GM12864 (cell line): ENCODE measurements around the gene MYLK.
"Not testable (repeated sequence)": the region's sequence is repeated elsewhere in the genome, so short reads cannot be mapped to it uniquely, and the experiment has no call there.

Experiments
- DNase-seq: peaks from one replicate; pipeline ENCODE4 v3.0.0-alpha.2; 2011; ENCODE audit warnings: low read depth
- H3K4me3 ChIP-seq: 2 replicates; pipeline ENCODE4 v1.5.1; 2011; ENCODE audit warnings: mild to moderate bottlenecking, low read depth, low read length, control low read depth
- TF ChIP-seq, protein P1 (sequence below): IDR thresholded peaks from 2 replicates; pipeline ENCODE4 v1.5.1; 2011; ENCODE audit warnings: low read depth, mild to moderate bottlenecking, moderate library complexity, low read length, control low read depth, inconsistent platforms; ENCODE audit errors: missing control alignments

Gene MYLK

GRCh38 chr3:123708531-123708930, 175.6 kb downstream of the MYLK start:
- no peak for DNase-seq
- TF ChIP-seq, protein P1, sequence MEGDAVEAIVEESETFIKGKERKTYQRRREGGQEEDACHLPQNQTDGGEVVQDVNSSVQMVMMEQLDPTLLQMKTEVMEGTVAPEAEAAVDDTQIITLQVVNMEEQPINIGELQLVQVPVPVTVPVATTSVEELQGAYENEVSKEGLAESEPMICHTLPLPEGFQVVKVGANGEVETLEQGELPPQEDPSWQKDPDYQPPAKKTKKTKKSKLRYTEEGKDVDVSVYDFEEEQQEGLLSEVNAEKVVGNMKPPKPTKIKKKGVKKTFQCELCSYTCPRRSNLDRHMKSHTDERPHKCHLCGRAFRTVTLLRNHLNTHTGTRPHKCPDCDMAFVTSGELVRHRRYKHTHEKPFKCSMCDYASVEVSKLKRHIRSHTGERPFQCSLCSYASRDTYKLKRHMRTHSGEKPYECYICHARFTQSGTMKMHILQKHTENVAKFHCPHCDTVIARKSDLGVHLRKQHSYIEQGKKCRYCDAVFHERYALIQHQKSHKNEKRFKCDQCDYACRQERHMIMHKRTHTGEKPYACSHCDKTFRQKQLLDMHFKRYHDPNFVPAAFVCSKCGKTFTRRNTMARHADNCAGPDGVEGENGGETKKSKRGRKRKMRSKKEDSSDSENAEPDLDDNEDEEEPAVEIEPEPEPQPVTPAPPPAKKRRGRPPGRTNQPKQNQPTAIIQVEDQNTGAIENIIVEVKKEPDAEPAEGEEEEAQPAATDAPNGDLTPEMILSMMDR: no peak
- H3K4me3 ChIP-seq: no peak overlapping the region

DNA sequence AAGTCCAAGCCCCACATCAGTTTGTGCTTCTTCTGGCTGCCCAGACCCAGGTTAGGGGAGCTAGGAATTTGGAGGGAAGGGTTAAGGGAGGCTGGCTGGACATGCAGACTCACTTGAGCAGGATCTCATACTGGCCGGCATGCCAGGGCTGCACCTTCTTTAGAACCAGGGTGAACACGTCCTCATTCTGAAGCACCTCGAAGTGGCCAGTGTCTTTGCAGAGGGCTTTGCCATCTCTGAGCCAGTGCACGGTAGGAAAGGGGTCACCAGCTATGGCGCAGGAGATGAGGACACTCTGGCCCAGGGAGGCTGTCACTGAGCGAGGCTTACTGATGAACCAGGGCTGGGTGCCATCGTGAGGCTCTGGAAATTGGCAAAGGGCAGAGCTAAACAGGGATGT, 176.5 kb downstream of the MYLK start:
- DNase-seq, H3K4me3 ChIP-seq: not testable (repeated sequence)

DNA sequence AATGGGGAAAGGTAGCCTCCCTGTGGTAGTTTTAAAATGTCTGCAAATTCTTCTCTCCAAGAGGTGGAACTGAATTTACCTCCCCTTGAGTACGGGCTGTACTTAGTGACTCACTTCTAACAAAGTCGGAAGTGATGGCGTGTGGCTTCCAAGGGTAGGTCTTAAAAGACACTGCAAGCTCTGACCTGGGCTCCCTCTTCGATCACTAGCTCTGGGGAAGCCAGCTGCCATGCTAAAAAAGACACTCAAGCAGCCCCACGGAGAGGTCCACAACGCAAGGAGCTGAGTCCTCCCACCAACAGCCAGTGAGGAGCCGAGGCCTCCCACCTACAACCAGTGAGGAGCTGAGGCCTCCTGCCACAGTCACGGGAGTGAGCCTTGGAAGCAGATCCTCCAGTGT, 177.3 kb downstream of the MYLK start:
- TF ChIP-seq, protein P1: no peak
- DNase-seq: no peak
- H3K4me3 ChIP-seq: no peak overlapping the region

DNA sequence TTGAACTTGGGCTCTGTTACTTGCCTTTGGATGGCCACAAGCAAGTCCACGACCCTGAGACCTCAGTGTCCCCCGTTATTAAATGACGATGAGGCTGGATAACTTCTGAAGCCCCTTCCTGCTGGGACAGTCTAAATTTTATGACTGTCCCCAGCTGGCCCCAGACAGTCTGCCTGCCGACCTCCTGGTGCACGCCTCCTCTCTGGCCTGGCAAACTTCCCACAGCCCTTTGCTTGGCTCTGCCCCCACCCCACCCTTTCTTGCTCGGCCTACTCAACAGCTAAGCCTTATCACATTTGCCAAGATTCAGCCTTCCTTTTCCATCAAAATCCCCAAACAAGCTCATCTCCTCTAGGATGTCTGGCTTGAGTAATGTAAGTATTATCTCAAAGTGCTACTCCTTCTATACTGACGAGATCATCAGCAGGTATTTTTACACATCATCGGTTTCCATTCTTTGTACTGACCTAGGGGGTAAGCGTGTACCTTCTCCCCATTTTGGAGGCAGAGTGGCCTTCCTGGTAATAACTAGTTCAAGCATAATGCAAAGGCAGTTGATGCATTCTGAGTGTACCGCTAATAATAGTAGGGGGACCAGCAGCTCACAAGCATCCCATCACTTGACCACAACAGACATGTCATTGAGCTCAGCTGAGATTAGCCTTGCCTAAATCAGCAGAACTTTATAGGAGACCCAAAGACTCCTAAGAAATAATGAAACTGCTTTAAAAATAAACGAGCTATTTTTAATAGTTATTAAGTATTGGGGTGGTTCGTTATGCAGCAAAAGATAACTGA, 178.4 kb downstream of the MYLK start:
- no peak overlapping the region for H3K4me3 ChIP-seq
- DNase-seq: no peak
- TF ChIP-seq, protein P1: no peak

GRCh38 chr3:123703663-123704062, 180.5 kb downstream of the MYLK start:
- DNase-seq, H3K4me3 ChIP-seq: not testable (repeated sequence)

DNA sequence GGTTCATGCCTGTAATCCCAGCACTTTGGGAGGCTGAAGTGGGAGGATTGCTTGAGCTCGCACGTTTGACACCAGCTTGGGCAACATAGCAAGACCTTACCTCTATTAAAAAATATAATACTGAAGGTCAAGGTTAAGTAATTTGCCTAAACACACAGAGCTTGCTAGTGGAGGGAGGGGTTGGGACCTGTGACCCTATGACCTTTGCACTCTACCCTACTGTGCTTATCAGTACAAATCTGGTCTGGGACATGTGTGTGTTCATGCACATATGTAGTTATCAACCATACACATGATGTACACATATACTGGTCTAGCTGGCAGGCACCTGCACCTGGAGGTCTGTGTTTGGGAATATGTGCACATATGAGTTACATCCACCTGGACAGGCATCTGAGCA, 181.4 kb downstream of the MYLK start:
- no peak for DNase-seq
- TF ChIP-seq, protein P1: no peak
- no peak overlapping the region for H3K4me3 ChIP-seq

- TF ChIP-seq, protein P1: peak; percentile 45
- not testable (repeated sequence) for DNase-seq
Observed at GRCh38 chr3:123702057-123702456, 182.1 kb downstream of the MYLK start.

More at GRCh38 chr3:123702057-123702456, 182.1 kb downstream of the MYLK start:
- not testable (repeated sequence) for H3K4me3 ChIP-seq
